Left kidney (tissue), 2 donors: Measurements from ENCODE around the gene RABEP1. TPM values are rescaled to one million over a fixed set of nuclear protein-coding genes. Genes with fewer than 3 reads are reported as not detected.
"Not testable (repeated sequence)": the region's sequence is repeated elsewhere in the genome, so short reads cannot be mapped to it uniquely, and the experiment has no call there.

Source experiments
- DNase-seq: peaks from one replicate; pipeline ENCODE4 v3.0.0-alpha.2; 2013
- polyA plus RNA-seq: library from polyadenylated mRNA; unstranded; fragments of 120-200 nt; gene quantifications from one replicate; pipeline ENCODE4 v1.2.1, GENCODE V29; 2013; ENCODE audit not compliant: insufficient read length

The RABEP1 gene
- polyA plus RNA-seq, 1 donor: 76.8 TPM

DNA sequence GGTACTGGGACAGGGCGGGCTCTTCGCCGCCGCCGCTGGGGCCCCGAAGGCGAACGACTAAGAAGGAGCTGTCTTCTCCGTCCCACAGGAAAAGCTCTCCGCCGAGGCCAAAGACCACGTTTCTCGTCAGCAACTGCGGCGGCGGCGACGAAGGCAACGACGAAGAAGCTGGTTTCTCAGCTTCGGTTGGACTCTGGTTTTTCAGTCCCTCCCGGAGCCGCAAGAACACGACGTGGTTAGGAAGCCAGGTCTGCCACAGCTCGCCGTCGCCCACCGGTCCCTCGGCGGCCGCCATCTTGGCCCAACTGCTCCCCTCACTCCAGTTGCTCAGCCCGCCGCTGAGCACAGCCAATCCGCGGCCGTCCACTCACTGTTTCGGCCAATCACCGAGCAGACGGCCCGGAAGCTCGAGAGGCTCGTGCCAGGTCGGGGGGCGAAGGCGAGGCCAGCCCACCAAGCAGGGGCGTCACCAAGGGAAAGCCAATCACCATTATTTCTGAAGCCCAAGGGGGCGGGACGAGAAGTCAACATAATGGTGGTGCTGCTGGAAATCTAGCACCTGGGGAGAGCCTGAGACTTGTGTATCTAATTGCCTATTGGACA, 137.4 kb downstream of the RABEP1 start, which contains the start of gene NUP88:
TSS of gene NUP88 (minus strand) at position 307 of the 603 bp plus-strand sequence. CDS start at position 295, 12 bp downstream.
- peak; percentile 98 for DNase-seq

DNA sequence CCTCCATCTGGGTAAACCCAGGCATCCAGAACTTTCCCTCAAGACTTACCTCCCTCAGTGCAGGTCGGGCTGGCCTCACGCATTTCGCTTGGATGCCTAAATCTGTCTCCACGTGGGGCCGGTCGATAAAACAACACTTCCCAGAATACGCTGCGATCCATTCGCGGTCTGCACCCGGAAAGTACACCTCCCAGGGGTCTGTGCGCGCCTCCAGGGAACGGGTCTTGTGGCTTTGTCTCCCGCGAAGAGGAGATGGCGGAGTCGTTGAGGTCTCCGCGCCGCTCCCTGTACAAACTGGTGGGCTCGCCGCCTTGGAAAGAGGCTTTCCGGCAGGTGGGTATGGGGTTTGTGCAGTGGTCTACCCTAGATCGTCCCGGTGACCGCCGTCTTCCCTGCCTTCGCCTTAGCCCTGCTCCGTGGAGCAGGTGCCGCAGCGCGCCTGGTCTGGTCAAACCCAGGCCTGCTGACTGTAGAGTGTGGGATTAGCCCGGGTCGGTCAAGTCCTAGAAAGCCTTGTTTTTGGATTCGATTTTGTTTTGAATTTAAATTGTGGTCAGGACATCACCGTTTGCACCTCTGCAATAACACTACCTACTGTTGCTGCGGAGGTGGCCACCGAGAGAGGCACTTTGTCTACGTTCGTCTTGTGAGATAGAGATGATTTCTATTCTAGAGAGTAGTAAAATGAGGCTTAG, 138.0 kb downstream of the RABEP1 start, which contains the start of gene RPAIN:
TSS of gene RPAIN (plus strand) at position 224 of the 695 bp plus-strand sequence. CDS start at position 253, 29 bp downstream.
- peak; percentile 90 for DNase-seq

DNA sequence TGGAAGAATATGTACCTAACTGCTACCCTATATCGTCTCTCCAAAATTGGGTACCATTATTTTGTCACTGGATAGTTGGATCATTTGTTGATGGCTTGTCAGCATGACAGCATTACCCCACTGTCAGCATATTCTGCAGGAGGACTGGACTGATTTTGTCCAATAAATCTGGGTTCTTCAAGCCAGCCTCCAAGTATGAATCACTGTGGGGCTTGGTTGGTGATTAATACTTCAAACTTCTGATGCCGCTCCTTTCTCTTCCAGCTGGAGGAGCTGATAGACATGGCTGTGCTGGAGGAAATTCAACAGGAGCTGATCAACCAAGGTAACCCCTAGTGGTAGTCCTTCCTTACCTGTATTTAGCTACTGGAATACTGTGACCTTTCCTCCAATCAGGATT, 140.4 kb downstream of the RABEP1 start:
- DNase-seq: no peak

DNA sequence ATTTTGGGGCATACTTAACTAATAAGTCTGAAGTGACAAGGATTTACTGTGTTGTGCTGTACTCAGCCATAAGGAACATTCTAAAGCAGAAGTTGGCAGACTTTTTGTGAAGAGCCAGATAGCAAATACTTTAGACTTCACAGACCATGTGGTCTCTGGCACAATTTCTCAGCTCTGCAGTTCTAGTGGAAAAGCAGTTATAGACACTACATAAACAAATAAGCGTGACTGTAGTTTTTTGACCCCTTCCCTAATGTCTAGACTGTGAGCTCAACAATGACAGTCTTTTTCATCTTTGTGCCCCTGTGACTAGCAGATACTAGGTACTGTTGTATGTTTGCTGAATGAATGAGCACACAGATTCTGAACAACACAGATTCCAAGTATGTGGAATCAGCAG, 142.8 kb downstream of the RABEP1 start:
- DNase-seq: no peak

DNA sequence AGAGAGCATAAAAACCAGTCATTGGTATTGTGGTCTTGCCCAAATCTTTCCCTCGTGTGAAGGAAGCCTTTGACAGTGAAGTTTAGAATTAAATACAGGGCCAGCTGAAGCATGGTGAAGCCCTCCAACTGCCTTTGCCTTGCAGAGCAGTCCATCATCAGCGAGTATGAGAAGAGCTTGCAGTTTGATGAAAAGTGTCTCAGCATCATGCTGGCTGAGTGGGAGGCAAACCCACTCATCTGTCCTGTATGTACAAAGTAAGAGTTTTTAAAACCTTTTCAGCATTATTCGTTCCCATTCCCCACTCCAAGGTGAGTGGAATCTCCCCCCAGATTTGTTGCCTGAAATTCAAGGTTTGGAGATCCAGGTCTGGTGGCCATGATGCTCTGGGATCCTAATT, 143.7 kb downstream of the RABEP1 start:
- DNase-seq: no peak

DNA sequence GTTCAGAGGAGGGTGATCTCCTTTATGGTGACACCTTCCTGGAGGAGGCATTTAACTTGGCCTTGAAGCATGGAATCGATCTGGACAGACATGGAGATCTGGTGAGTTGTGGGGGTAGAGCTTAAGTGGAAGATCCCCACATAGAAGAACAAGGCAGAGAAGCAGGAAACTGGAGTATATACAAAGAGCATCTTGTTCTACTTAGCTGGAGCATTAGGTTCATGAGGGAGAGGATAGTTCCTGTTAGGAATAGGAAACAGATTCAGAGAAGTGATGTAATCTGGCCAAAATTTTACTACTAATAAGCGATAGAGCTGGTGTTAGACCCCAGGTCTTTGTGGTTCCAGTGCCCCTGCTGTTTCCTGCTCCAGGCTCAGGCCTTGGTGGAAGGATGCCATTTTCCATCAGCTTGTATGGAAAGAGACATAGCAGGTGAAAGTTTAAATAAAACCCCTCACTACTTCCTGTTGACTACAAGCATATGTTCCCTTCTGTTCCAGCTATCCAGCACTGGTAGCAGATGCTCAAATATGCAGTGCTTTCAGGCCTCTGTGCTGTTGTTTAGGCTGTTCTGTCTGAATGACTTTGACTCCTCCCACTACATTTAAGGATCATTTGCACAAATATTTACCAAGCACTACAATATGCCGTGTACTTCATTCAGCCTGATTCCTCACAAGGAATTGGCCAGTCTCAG, 147.3 kb downstream of the RABEP1 start:
- DNase-seq: no peak

DNA sequence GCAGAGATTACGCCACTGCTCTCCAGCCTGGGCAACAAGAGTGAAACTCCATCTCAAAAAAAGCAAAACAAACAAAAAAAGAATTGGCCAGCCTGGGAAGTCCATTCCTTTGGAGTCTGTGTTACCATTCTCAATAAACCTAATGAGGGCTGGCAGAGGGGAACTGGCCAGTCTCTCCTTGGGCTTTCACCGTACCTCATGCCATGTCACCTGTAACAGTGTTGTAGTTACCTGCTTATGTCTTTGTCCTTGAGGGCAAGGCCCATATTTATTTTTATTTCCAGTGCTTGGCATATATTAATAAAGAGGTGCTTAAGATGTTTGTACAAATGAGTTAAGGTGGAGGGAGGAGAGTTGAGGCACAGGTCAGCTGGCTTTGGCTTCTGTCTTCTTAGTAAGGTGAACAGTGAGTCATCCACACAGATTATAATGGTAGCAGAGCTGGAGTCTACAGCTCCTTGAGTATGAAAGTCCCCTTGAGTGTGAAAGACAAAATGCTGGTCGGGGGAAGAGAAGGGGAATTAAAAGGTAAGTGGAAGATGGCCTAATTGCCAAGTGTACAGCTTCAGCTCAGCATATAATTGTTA, 148.4 kb downstream of the RABEP1 start:
- DNase-seq: no peak

DNA sequence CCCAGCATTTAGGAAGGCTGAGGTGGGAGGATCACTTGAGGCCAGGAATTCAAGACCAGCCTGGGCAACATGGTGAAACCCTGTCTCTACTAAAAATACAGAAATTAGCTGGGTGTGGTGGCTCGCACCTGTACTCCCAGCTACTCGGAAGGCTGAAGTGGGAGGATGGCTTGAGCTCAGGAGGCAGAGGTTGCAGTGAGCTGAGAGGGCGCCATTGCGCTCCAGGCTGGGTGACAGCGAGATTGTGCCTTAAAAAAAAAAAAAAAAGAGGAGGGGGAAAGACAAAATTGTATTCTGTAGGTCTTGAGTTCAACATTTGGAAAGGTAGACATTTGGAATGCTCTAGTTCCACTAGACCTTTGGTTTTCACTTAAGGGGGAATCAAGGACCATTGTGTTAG, 149.2 kb downstream of the RABEP1 start:
- DNase-seq: not testable (repeated sequence)

DNA sequence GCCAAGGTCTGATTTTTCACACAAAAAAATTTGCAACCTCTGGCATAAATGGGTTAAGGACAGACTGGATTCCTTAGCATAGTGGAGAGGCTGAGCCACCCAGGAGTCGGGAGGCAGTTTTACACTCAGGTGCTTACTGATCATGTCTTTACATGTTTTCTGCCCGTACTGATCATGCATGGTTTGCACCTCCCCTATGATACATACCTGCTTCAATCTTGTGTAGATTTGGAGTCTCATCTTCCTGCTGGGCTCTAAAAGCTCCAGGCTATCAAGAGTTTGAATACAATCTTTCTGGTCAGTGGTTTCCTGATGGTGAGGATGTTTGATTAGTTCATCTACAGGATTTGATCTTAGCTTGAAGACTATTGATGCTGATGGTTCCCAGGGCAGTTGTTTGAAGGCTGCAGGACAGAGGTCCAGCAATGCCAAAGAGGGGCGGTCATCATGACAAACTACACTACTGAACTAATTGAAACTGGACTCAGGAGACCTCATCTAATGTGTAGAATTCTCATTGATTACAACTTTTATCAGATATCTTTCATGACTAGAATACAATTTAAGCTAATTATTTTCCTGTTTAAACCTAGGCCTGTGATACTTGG, 150.0 kb downstream of the RABEP1 start:
- no peak for DNase-seq

DNA sequence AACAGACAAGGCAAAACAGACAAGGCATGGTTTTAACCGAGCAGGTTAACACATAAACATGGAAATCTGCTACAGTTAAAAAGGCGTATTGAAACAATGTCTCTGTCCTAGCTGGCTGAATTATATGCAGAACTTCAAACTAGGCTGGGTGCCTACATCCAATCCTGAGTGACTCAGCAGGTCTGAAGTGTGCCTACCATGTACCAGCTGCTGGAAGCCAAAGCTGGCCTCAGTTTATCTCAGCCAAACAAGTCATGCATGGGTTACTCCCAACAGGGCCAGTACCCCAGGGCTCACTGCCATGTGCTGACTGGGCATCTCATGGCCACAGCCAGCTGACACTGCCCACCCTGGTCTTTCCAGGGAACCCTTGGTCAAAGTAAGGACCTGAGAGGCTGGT, 152.9 kb downstream of the RABEP1 start:
- no peak for DNase-seq

Other genes with a start within 250 kb of the RABEP1 start
- 0.47 TPM for gene SLC52A1, start 246.9 kb upstream of the RABEP1 start, polyA plus RNA-seq
- gene ZFP3, start 203.8 kb upstream of the RABEP1 start, polyA plus RNA-seq: 19.1 TPM
- gene ZNF232, start 170.4 kb upstream of the RABEP1 start, polyA plus RNA-seq: 54.4 TPM
- 13.8 TPM for gene USP6, start 166.3 kb upstream of the RABEP1 start, polyA plus RNA-seq
- 28.7 TPM for gene ZNF594, start 90.4 kb upstream of the RABEP1 start, polyA plus RNA-seq
- 2.0 TPM for gene SCIMP, start 47.4 kb upstream of the RABEP1 start, polyA plus RNA-seq
- 91.8 TPM for gene NUP88, start 137.4 kb downstream of the RABEP1 start, polyA plus RNA-seq
- 96.2 TPM for gene RPAIN, start 137.9 kb downstream of the RABEP1 start, polyA plus RNA-seq
- gene C1QBP, start 156.9 kb downstream of the RABEP1 start, polyA plus RNA-seq: 159 TPM
- 23.7 TPM for gene DHX33, start 186.7 kb downstream of the RABEP1 start, polyA plus RNA-seq
- gene DERL2, start 203.9 kb downstream of the RABEP1 start, polyA plus RNA-seq: 88.2 TPM
- 49.8 TPM for gene MIS12, start 204.3 kb downstream of the RABEP1 start, polyA plus RNA-seq